DND-41 (cell line): Measurements from ENCODE around the gene GADD45B.

Experiments used
- EZH2 ChIP-seq: IDR thresholded peaks from 3 replicates; pipeline ENCODE4 v1.6.1; 2012; ENCODE audit warnings: borderline replicate concordance, low read depth, mild to moderate bottlenecking, moderate library complexity, low read length, inconsistent platforms; ENCODE audit not compliant: severe bottlenecking
- TF ChIP-seq, protein P1 (sequence below): IDR thresholded peaks from 2 replicates; pipeline ENCODE4 v1.5.1; 2012; ENCODE audit warnings: borderline replicate concordance, low read length, moderate library complexity, mild to moderate bottlenecking; ENCODE audit not compliant: poor library complexity, severe bottlenecking; ENCODE audit errors: extremely low read depth

DNA sequence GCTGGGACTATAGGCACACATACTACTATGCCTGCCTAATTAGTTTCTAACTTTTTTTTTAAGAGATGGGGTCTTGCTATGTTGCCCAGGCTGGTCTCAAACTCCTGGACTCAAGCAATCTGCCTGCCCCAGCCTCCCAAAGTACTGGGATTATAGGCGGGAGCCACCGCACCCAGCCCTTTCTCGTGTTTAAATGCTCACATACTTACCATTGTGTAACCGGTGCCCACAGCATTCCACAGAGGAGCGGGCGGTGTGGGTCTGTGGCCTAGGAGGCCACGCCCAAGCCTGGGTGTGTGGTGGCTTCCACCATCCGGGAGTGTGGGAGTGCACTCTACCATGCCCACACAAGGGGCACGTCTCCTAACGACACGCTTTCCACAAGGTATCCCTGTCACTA, 26.9 kb upstream of the GADD45B start:
- TF ChIP-seq, protein P1, sequence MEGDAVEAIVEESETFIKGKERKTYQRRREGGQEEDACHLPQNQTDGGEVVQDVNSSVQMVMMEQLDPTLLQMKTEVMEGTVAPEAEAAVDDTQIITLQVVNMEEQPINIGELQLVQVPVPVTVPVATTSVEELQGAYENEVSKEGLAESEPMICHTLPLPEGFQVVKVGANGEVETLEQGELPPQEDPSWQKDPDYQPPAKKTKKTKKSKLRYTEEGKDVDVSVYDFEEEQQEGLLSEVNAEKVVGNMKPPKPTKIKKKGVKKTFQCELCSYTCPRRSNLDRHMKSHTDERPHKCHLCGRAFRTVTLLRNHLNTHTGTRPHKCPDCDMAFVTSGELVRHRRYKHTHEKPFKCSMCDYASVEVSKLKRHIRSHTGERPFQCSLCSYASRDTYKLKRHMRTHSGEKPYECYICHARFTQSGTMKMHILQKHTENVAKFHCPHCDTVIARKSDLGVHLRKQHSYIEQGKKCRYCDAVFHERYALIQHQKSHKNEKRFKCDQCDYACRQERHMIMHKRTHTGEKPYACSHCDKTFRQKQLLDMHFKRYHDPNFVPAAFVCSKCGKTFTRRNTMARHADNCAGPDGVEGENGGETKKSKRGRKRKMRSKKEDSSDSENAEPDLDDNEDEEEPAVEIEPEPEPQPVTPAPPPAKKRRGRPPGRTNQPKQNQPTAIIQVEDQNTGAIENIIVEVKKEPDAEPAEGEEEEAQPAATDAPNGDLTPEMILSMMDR, result no peak
- TF ChIP-seq EZH2, result no peak
